Islet precursor cell (in vitro differentiated cells): ENCODE data around the gene CCDC70.
A peak's percentile ranks its signal among the peaks of the same experiment; 100 is the strongest.
"Not testable (repeated sequence)": the region's sequence is repeated elsewhere in the genome, so short reads cannot be mapped to it uniquely, and the experiment has no call there.

Experiments used
- DNase-seq: peaks from one replicate; pipeline ENCODE4 v3.0.0-alpha.2; 2018

CCDC70 gene

GRCh38 chr13:51861723-51862300 is at the start of gene CCDC70:
Gene CCDC70, plus strand, starts transcription at chr13:51861969. Its CDS starts 3,443 bp downstream, at chr13:51865412.
- no peak for DNase-seq

GRCh38 chr13:51814071-51814470 is 47.7 kb upstream of the CCDC70 start:
- no peak for DNase-seq

- DNase-seq, result peak; percentile 82
Measured at GRCh38 chr13:51814825-51815650, 46.7 kb upstream of the CCDC70 start.

GRCh38 chr13:51815848-51816247 is 45.9 kb upstream of the CCDC70 start:
- no peak for DNase-seq

- DNase-seq, result no peak
Measured at GRCh38 chr13:51816604-51817249, 45.0 kb upstream of the CCDC70 start.

- DNase-seq, result no peak
Measured at GRCh38 chr13:51817717-51818116, 44.1 kb upstream of the CCDC70 start.

- DNase-seq, result no peak
Measured at GRCh38 chr13:51818276-51818675, 43.5 kb upstream of the CCDC70 start.

GRCh38 chr13:51818781-51819511 is 42.8 kb upstream of the CCDC70 start:
- DNase-seq, result no peak

- no peak for DNase-seq
Measured at GRCh38 chr13:51819544-51819943, 42.2 kb upstream of the CCDC70 start.

GRCh38 chr13:51820016-51820597 is 41.7 kb upstream of the CCDC70 start:
- DNase-seq, result no peak

GRCh38 chr13:51821606-51822005 is 40.2 kb upstream of the CCDC70 start:
- no peak for DNase-seq

GRCh38 chr13:51822106-51822815 is 39.5 kb upstream of the CCDC70 start:
- no peak for DNase-seq

- DNase-seq, result no peak
Measured at GRCh38 chr13:51823359-51823758, 38.4 kb upstream of the CCDC70 start.

- no peak for DNase-seq
Measured at GRCh38 chr13:51823863-51824262, 37.9 kb upstream of the CCDC70 start.

- DNase-seq, result not testable (repeated sequence)
Measured at GRCh38 chr13:51824712-51825111, 37.1 kb upstream of the CCDC70 start.

GRCh38 chr13:51825165-51825592 is 36.6 kb upstream of the CCDC70 start:
- DNase-seq, result no peak

GRCh38 chr13:51825681-51826254 is 36.0 kb upstream of the CCDC70 start:
- DNase-seq, result no peak

GRCh38 chr13:51826606-51827005 is 35.2 kb upstream of the CCDC70 start:
- no peak for DNase-seq

- no peak for DNase-seq
Measured at GRCh38 chr13:51827254-51827653, 34.5 kb upstream of the CCDC70 start.

GRCh38 chr13:51828730-51829567 is 32.8 kb upstream of the CCDC70 start:
- DNase-seq, result no peak

- DNase-seq, result no peak
Measured at GRCh38 chr13:51829568-51829899, 32.2 kb upstream of the CCDC70 start.
